Stimulated activated CD8-positive, alpha-beta memory T cell treated with anti-CD3 and anti-CD28 coated beads, Interleukin-4, amount 100 ng/mL, for 1 hour (primary cell): ENCODE data around the gene SCN1B.

Source experiments
- DNase-seq, 2 donors: peaks; one replicate each; pipeline ENCODE4 v3.0.0-alpha.2; 2020; ENCODE audit warnings: low read depth in 2 of 2, low spot score in 1 of 2

The SCN1B gene

GRCh38 chr19:35051796-35052195, 21.5 kb downstream of the SCN1B start:
- no peak for DNase-seq

GRCh38 chr19:35052599-35053190, 22.4 kb downstream of the SCN1B start:
- DNase-seq, result no peak

- DNase-seq, result no peak
Measured at GRCh38 chr19:35053667-35054293, 23.5 kb downstream of the SCN1B start.

GRCh38 chr19:35054626-35055025, 24.4 kb downstream of the SCN1B start:
- DNase-seq, result no peak

- DNase-seq, result no peak
Measured at GRCh38 chr19:35055715-35056179, 25.5 kb downstream of the SCN1B start.

DNA sequence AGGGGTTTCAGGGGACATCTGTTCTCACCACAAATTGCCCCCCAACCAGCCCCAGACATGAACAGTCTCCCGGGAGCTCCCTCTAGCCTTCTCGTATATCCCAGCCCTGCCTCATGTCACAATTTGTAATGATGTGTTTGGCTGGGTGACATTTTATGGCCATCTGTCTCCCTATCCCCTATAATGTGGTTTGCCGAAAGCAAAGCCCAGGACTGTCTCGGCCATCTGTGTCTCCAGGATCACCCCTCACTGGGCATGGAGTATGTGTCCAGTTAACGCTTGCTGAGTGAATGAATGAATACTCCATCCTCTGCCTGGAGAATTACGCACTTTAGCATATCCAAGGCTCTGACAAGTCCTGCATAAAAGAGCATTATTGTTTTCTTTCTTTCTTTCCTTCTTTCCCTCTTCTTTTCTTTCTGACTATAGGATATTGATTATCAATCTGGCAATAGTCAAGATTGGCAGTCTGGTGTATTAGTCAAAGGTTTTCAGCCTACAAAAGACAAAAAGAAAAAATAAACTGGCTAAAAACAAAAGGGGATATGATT, 26.3 kb downstream of the SCN1B start:
- DNase-seq, result no peak

GRCh38 chr19:35058370-35058769, 28.1 kb downstream of the SCN1B start:
- DNase-seq, result no peak

DNA sequence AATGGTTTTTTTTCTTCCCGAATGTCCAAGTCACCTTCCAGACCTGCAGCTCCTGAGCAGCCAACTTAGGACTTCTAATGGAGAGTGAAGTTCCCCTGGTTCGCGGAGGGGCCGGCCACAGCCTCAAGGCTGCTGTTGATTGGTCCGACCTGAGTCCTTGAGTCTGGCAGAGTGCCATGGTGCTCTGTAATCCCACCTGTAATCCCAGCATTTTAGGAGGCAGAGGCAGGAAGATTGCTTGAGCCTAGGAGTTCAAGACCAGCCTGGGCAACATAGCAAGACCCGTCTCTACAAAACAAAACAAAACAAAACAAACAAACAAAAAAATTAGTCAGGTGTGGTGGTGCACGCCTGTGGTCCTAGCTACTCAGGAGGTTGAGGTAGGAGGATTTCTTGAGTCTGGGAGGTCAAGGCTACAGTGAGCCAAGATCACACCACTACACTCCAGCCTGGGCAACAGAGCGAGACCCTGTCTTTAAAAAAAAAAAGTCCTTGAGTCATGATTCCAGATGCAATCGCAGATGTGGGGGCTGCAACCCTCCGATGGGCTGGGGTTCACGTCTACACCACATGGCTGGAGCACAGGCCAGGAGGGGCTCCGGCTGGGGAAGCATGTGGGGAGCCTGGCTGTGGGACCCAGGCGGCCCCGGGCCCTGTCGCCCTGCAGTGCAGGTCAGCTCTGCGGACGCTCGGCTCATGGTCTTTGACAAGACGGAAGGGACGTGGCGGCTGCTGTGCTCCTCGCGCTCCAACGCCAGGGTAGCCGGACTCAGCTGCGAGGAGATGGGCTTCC, 28.9 kb downstream of the SCN1B start:
- no peak for DNase-seq

DNA sequence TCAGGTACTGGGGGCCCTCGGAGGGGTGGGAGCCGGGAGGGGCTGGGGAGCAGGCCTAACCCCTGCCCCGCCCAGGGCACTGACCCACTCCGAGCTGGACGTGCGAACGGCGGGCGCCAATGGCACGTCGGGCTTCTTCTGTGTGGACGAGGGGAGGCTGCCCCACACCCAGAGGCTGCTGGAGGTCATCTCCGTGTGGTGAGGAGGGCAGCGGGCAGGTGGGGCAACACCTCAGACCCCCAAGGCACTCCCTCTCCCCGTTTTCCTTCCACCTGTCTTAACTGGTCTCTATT, 29.5 kb downstream of the SCN1B start:
- DNase-seq, result no peak

- DNase-seq, result no peak
Measured at GRCh38 chr19:35060160-35060855, 30.0 kb downstream of the SCN1B start.

- no peak for DNase-seq
Measured at GRCh38 chr19:35061583-35062373, 31.5 kb downstream of the SCN1B start.

GRCh38 chr19:35062942-35063341, 32.7 kb downstream of the SCN1B start:
- DNase-seq, result no peak

DNA sequence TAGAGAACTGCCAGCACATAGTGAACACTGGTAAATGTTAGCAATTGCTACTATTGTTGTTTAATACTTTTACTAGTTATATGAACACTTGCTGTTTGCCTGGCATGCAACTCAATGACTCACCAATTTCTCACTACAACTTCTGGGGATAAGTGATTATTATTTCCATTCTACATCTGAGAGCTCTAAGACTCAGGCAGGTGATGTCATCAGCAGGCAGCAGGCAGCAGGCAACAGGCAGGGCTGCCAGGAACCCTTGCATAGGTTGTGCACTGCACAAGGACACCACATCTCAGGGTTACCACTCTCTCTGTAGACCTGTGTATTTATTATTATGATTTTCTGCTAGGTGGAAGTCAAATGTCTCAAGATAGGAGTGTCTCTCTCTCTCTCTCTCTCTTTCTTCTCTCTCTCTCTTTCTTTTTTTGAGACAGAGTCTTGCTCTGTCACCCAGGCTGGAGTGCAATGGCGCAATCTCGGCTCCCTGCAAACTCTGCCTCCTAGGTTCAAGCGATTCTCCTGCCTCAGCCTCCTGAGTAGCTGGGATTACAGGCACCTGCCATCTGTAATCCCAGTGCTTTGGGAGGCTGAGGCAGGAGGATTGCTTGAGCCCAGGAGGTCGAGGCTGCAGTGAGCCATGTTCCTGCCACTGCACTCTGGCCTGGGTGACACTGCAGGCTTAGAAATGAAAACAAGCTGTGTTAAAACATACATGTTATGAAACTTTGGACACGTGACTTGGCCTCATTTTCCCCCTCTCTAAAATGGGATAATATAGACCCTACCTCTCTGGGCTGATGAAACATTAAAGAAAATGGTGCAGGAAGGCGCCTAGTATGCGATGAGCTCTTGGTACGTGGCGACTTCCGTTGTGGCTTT, 33.9 kb downstream of the SCN1B start:
- no peak for DNase-seq

DNA sequence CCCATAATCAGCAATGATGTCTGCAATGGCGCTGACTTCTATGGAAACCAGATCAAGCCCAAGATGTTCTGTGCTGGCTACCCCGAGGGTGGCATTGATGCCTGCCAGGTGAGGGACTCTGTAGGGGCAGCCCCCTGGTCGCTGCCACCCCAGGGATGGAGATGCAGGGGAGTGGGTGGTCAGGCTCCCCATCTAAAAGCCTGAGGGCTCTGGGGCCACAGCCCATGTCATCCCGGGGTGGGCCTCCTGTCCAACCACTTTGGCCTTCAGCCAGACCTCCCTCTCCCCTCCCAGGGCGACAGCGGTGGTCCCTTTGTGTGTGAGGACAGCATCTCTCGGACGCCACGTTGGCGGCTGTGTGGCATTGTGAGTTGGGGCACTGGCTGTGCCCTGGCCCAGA, 35.3 kb downstream of the SCN1B start:
- no peak for DNase-seq

DNA sequence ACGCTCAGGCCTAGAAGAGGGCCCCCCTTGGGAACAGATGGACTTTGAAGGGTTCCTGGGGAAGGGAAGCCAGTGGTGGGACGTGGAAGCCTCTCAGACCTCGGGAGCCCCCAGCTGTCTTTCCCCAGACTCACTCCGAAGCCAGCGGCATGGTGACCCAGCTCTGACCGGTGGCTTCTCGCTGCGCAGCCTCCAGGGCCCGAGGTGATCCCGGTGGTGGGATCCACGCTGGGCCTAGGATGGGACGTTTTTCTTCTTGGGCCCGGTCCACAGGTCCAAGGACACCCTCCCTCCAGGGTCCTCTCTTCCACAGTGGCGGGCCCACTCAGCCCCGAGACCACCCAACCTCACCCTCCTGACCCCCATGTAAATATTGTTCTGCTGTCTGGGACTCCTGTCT, 35.9 kb downstream of the SCN1B start:
- no peak for DNase-seq

GRCh38 chr19:35066691-35067563, 36.7 kb downstream of the SCN1B start:
- DNase-seq, result peak; percentile 78 to 88

DNA sequence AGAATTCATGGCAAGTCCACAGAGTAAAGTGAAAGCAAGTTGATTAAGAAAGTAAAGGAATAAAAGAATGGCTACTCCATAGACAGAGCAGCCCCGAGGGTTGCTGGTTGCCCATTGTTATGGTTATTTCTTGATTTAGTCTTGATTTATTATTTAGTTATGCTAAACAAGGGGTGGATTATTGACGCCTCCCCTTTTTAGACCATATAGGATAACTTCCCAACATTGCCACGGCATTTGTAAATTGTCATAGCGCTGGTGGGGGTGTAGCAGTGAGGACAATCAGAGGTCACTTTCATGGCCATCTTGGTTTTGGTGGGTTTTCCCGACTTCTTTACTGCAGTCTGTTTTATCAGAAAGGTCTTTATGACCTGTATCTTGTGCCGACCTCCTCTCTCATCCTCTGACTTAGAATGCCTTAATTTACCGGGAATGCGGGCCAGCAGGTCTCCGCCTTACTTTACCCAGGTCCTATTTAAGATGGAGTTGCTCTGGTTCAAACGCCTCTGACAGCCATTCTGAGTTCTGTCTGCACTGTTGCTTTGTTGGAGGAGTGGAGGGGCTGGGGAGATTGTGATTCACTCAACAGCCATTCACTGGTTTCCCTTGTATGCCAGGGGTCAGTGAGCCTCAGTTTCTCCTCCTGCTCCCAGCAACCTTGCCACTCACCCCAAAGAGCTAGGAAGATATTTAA, 38.8 kb downstream of the SCN1B start:
- DNase-seq, result no peak

DNA sequence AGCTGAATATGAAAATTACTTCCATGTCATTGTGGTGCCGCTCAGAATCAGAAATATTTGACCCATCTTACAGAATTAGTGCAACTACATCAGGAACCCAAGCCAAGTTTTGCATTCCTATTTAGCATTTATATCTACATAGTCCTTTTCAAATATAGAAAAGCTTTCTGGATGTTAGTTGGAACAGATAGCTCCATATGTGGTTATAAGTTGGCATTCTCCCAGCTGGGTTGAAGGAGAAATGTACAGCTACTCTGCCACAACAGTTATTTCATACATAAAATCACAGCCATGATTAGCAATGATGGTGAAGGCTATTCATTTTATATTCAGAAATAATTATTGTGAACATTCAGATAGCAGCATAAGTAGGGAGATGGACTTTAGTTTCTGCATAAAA, 39.4 kb downstream of the SCN1B start:
- DNase-seq, result no peak
